Chondrocyte (in vitro differentiated cells): ENCODE data around the gene BICD2. TPM values are rescaled to one million over a fixed set of nuclear protein-coding genes. Genes with fewer than 3 reads are reported as not detected.

Experiments used
- DNase-seq: peaks from one replicate; pipeline ENCODE4 v3.0.0; 2021; ENCODE audit warnings: mixed read lengths, low spot score
- H3K27ac Mint-ChIP-seq: one replicate; pipeline ENCODE4 v1.8.0; 2021; ENCODE audit warnings: mild to moderate bottlenecking, moderate library complexity, mixed read lengths; ENCODE audit not compliant: unreplicated experiment
- H3K27me3 Mint-ChIP-seq: 2 replicates; pipeline ENCODE4 v1.8.0; 2021; ENCODE audit warnings: low read depth, mixed read lengths
- H3K36me3 Mint-ChIP-seq: 2 replicates; pipeline ENCODE4 v1.8.0; 2021; ENCODE audit warnings: low read depth, mixed read lengths
- H3K4me1 Mint-ChIP-seq: 2 replicates; pipeline ENCODE4 v1.8.0; 2021; ENCODE audit warnings: low read depth, mild to moderate bottlenecking, mixed read lengths
- H3K4me3 Mint-ChIP-seq: one replicate; pipeline ENCODE4 v1.8.0; 2021; ENCODE audit warnings: mild to moderate bottlenecking, moderate library complexity, mixed read lengths; ENCODE audit not compliant: unreplicated experiment
- H3K9me3 Mint-ChIP-seq: 2 replicates; pipeline ENCODE4 v1.8.0; 2021; ENCODE audit warnings: low read depth, mixed read lengths
- total RNA-seq: library from RNA; stranded (reverse); gene quantifications from 3 replicates; pipeline ENCODE4 v1.2.1, GENCODE V29; 2021
- TF ChIP-seq, protein P1 (sequence below): fragments of 200-600 bp; sonication (generic); IDR thresholded peaks from 2 replicates; pipeline ENCODE4 v1.5.0; 2021; ENCODE audit warnings: antibody characterized with exemption, mild to moderate bottlenecking, moderate library complexity

BICD2 gene
- total RNA-seq, 1 donor from 2014 or later: 41.9 TPM

DNA sequence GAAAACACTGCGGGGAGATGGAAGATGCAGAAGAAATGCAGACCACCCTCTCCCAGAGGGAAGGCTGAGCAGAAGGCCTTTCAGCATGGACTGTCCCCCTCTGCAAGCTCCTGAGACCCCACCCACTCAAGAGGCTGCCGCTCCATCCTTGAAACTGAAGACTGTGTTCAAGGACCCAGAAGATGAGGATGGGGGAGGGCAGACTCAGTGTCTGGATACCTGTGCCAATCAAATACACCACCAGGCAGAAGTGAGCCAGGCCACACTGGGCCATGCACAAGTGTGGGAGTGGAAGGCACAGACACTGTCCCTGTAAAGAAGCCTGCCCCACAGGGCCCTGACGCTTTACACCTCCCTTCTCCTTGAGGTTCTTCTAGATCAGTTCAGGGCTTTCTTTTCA lies 54.7 kb downstream of the BICD2 start:
- no peak overlapping the region for H3K27ac Mint-ChIP-seq
- peaks cover 14% of the 10 kb centered on the region for H3K36me3 Mint-ChIP-seq
- no peaks in the 10 kb centered on the region for H3K9me3 Mint-ChIP-seq
- TF ChIP-seq, protein P1, sequence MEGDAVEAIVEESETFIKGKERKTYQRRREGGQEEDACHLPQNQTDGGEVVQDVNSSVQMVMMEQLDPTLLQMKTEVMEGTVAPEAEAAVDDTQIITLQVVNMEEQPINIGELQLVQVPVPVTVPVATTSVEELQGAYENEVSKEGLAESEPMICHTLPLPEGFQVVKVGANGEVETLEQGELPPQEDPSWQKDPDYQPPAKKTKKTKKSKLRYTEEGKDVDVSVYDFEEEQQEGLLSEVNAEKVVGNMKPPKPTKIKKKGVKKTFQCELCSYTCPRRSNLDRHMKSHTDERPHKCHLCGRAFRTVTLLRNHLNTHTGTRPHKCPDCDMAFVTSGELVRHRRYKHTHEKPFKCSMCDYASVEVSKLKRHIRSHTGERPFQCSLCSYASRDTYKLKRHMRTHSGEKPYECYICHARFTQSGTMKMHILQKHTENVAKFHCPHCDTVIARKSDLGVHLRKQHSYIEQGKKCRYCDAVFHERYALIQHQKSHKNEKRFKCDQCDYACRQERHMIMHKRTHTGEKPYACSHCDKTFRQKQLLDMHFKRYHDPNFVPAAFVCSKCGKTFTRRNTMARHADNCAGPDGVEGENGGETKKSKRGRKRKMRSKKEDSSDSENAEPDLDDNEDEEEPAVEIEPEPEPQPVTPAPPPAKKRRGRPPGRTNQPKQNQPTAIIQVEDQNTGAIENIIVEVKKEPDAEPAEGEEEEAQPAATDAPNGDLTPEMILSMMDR: no peak
- DNase-seq: no peak
- no peaks in the 10 kb centered on the region for H3K4me1 Mint-ChIP-seq
- H3K27me3 Mint-ChIP-seq: no peaks in the 10 kb centered on the region
- no peak overlapping the region for H3K4me3 Mint-ChIP-seq

DNA sequence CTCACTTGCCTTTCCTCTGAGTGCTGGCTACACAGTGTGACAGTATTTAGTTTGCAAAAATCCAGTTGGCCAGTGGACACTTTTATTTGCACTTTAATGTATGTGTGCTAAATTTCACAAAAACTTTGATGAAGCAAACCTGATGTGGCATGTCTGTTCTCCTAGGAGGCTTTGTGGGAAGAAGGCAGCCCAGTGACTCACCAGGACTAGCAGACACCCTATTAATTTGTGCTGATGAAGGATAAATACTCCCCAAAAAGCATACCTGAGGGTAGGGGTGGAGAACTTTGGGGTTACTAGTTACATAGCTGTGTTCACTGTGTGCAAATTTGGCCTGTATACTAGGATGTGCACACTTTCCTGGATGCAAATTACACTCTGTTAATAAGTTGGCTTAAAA lies 55.4 kb downstream of the BICD2 start:
- H3K4me3 Mint-ChIP-seq: no peak overlapping the region
- TF ChIP-seq, protein P1: no peak
- no peaks in the 10 kb centered on the region for H3K27me3 Mint-ChIP-seq
- H3K4me1 Mint-ChIP-seq: no peaks in the 10 kb centered on the region
- H3K27ac Mint-ChIP-seq: no peak overlapping the region
- no peak for DNase-seq
- H3K9me3 Mint-ChIP-seq: no peaks in the 10 kb centered on the region
- peaks cover 14% of the 10 kb centered on the region for H3K36me3 Mint-ChIP-seq

DNA sequence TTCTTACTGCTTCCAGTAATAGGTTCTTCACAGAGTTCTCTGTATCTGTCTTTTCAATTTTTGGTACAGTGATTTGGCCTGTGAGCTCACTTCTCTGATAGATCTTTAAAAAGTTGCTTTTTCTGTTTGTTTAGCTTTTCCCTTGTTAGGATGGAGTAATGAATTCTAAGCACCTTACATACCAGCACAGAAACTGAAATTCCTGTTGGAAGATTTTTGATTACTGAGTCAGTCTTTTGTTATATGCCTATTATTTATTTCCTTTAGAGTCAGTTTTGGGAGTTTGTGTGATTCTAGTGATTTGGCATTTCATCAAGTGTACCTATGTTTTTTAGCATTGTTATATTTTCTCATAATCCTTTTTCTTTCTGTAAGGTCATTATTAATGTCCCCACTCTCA lies 57.1 kb downstream of the BICD2 start:
- Mint-ChIP-seq H3K9me3 (no peaks in the 10 kb centered on the region), H3K36me3 (peaks cover 8% of the 10 kb centered on the region), H3K4me3 (no peak overlapping the region), H3K4me1 (no peaks in the 10 kb centered on the region), H3K27me3 (no peaks in the 10 kb centered on the region), H3K27ac (no peak overlapping the region)
- DNase-seq: no peak
- TF ChIP-seq, protein P1: no peak

DNA sequence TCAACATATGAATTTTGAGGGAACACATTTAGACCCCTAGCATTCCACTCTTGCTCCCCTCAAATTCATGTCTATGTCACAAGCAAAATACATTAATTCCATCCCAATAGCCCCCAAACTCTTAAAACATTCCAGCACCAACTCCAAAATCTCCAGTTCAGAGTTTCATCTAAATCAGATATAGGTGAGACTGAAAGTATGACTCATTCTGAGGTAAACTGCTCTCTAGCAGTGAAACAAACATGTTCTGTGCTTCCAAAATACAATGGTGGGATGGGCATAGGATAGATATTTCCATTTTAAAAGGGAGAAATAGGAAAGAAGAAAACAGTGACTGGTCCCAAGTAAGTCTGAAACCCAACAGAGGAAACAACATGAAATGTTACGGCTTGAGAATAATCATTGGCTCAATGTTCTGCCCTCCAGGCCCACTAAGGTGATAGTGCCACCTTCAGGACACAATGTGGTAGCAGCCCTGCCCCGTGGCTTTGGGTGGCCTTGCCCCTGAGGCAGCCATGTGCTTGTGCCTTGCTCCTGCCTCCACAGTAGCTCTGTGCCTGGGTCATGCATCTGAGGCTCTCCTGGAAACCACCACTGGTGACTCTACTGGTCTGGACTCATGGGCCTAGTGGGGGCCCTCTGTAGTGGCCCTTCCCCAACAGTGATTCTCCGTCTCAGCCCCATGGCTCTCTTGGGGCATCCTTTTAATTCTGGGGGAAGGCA lies 58.3 kb downstream of the BICD2 start:
- H3K36me3 Mint-ChIP-seq: peaks cover 6% of the 10 kb centered on the region
- no peaks in the 10 kb centered on the region for H3K9me3 Mint-ChIP-seq
- no peaks in the 10 kb centered on the region for H3K4me1 Mint-ChIP-seq
- no peak overlapping the region for H3K27ac Mint-ChIP-seq
- TF ChIP-seq, protein P1: peak; percentile 61
- H3K27me3 Mint-ChIP-seq: no peaks in the 10 kb centered on the region
- DNase-seq: no peak
- no peak overlapping the region for H3K4me3 Mint-ChIP-seq

DNA sequence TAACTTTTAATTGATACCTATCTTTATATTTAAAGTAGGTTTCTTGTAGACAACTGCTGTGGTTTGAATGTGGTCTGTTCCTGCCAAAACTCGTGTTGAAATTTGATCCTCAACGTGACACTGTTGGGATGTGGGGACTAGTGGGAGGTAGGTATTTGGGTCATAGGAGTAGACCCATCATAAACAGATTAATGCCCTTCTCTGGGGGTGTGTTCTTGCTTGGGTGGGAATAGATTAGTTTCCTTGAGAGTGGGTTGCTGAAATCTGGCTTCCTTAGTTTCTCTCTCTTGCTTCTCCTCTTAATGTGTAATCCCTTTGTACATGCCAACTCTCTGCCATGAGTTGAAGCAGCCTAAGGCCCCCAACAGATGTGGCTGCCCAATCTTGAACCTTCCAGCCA lies 60.1 kb downstream of the BICD2 start:
- H3K4me1 Mint-ChIP-seq: no peaks in the 10 kb centered on the region
- H3K9me3 Mint-ChIP-seq: peaks cover 3% of the 10 kb centered on the region
- no peak overlapping the region for H3K27ac Mint-ChIP-seq
- DNase-seq: no peak
- TF ChIP-seq, protein P1: no peak
- peaks cover 2% of the 10 kb centered on the region for H3K36me3 Mint-ChIP-seq
- no peaks in the 10 kb centered on the region for H3K27me3 Mint-ChIP-seq
- H3K4me3 Mint-ChIP-seq: no peak overlapping the region
